ENCODE results near the gene MRPL37. TPM values are rescaled to one million over a fixed set of nuclear protein-coding genes. Genes with fewer than 3 reads are reported as not detected.
A peak's percentile ranks its signal among the peaks of the same experiment; 100 is the strongest.

MRPL37 gene
- total and polyA plus RNA-seq, 12 donors, result 24.9 to 174 (median 107) TPM

- 92 to 95% (median 93%) methylated on average over 5 of the region's 5 CpGs for whole genome bisulfite sequencing, 4 donors
- peaks cover 0 to 27% of the 10 kb centered on the region in 2 donors for H3K36me3 ChIP-seq (replicated peaks in 1 of 2)
- intact Hi-C loops (cut with DNase I), result no loop called here
- H3K27me3 ChIP-seq, result no peaks in the 10 kb centered on the region
- no peak overlapping the region for H3K4me3 ChIP-seq
- H3K4me1 ChIP-seq (replicated peaks in 1 of 2), result peaks cover 9 to 11% of the 10 kb centered on the region in 2 donors
- no peak for TF ChIP-seq POLR2A (IDR thresholded peaks at IDR 0.05)
- TF ChIP-seq CTCF (IDR thresholded peaks at IDR 0.05), result no peak
- DNase-seq, result no peak
- no peak overlapping the region for H3K27ac ChIP-seq
- H3K9me3 ChIP-seq (replicated peaks in 1 of 3), result no peaks in the 10 kb centered on the region
These were observed 6.5 kb upstream of the MRPL37 start for GRCh38 chr1:54193453-54193852.

- TF ChIP-seq POLR2A (IDR thresholded peaks at IDR 0.05), result no peak
- TF ChIP-seq CTCF (IDR thresholded peaks at IDR 0.05), result no peak
- intact Hi-C loops (cut with DNase I), result no loop called here
- peaks cover 0 to 17% of the 10 kb centered on the region in 2 donors for H3K36me3 ChIP-seq (replicated peaks in 1 of 2)
- no peaks in the 10 kb centered on the region for H3K27me3 ChIP-seq
- H3K4me1 ChIP-seq (replicated peaks in 1 of 2), result peaks cover 14 to 31% of the 10 kb centered on the region in 2 donors
- DNase-seq, result peak in 3 of 7 donors; percentile 25 to 46 (median 30)
- 16 to 21% (median 19%) methylated on average over 17 of the region's 17 CpGs for WGBS, 4 donors
- no peaks in the 10 kb centered on the region for H3K9me3 ChIP-seq (replicated peaks in 1 of 3)
- peak overlapping the region in 3 of 5 donors; percentile 55 to 76 (median 70) for H3K27ac ChIP-seq
- peak overlapping the region in 3 of 4 donors; percentile 31 to 89 (median 66) for H3K4me3 ChIP-seq
These were observed 709 bp upstream of the MRPL37 start for GRCh38 chr1:54199151-54199764.

- Histone ChIP-seq H3K27ac (peak overlapping the region in 3 of 5 donors; percentile 55 to 81 (median 70)), H3K4me3 (peak overlapping the region; percentile 31 to 89 (median 54)), H3K27me3 (no peaks in the 10 kb centered on the region), H3K9me3 (replicated peaks in 1 of 3) (no peaks in the 10 kb centered on the region), H3K36me3 (replicated peaks in 1 of 2) (peaks cover 0 to 15% of the 10 kb centered on the region in 2 donors), H3K4me1 (replicated peaks in 1 of 2) (peaks cover 14 to 31% of the 10 kb centered on the region in 2 donors)
- TF ChIP-seq POLR2A (IDR thresholded peaks at IDR 0.05) (no peak), CTCF (IDR thresholded peaks at IDR 0.05) (no peak)
- 0 to 3% (median 2%) methylated on average over 6 to 15 of the region's 15 CpGs for WGBS, 4 donors
- intact Hi-C loops (cut with DNase I), result no loop called here
- DNase-seq, result no peak
These were observed 591 bp downstream of the MRPL37 start for GRCh38 chr1:54200519-54200997.

- H3K27me3 ChIP-seq, result no peaks in the 10 kb centered on the region
- intact Hi-C loops (cut with DNase I), result no loop called here
- no peak overlapping the region for H3K27ac ChIP-seq
- no peak for TF ChIP-seq POLR2A (IDR thresholded peaks at IDR 0.05)
- no peak for TF ChIP-seq CTCF (IDR thresholded peaks at IDR 0.05)
- DNase-seq, result no peak
- WGBS, 4 donors, result 78 to 79% (median 79%) methylated on average over 7 of the region's 7 CpGs
- H3K4me3 ChIP-seq, result no peak overlapping the region
- no peaks in the 10 kb centered on the region for H3K9me3 ChIP-seq (replicated peaks in 1 of 3)
- peaks cover 0 to 39% of the 10 kb centered on the region in 2 donors for H3K36me3 ChIP-seq (replicated peaks in 1 of 2)
- H3K4me1 ChIP-seq (replicated peaks in 1 of 2), result peaks cover 12 to 27% of the 10 kb centered on the region in 2 donors
These were observed 4.2 kb downstream of the MRPL37 start for GRCh38 chr1:54204199-54204598.

Measured in adrenal gland (tissue), 12 donors.